Thyroid gland (tissue), 4 donors: ENCODE results near the gene CCDC197. TPM values are rescaled to one million over a fixed set of nuclear protein-coding genes. Genes with fewer than 3 reads are reported as not detected.

Experiments
- DNase-seq, 2 donors: peaks; one replicate each; pipeline ENCODE4 v3.0.0-alpha.2; 2019
- H3K27ac ChIP-seq, 3 donors: fragments of 200-600 bp; sonication (generic); 1 replicate in 2 of 3; 2 replicates in 1 of 3; pipeline ENCODE4 v1.5.1; 2016 to 2019; ENCODE audit warnings: mild to moderate bottlenecking in 1 of 3, moderate library complexity in 1 of 3
- H3K27me3 ChIP-seq: fragments of 200-600 bp; sonication (generic); one replicate; pipeline ENCODE4 v1.5.1; 2019
- H3K36me3 ChIP-seq, 2 donors: fragments of 200-600 bp; sonication (generic); one replicate each; pipeline ENCODE4 v1.5.1; 2016 to 2019
- H3K4me1 ChIP-seq, 2 donors: fragments of 200-600 bp; sonication (generic); one replicate each; pipeline ENCODE4 v1.5.1; 2017 to 2019
- H3K4me3 ChIP-seq, 3 donors: fragments of 200-600 bp; sonication (generic); replicated peaks in 1 of 3; 1 replicate in 2 of 3; 2 replicates in 1 of 3; pipeline ENCODE4 v1.5.1; 2016; ENCODE audit warnings: mild to moderate bottlenecking in 1 of 3
- H3K9me3 ChIP-seq: fragments of 200-600 bp; sonication (generic); one replicate; pipeline ENCODE4 v1.5.1; 2017
- POLR2A ChIP-seq, 2 donors: fragments of 450-650 bp; IDR thresholded peaks; one replicate each; pipeline ENCODE4 v1.6.1; 2017; ENCODE audit warnings: antibody characterized with exemption in 2 of 2, mild to moderate bottlenecking in 2 of 2, moderate library complexity in 1 of 2
- WGBS, 2 donors: methylation state at CpG; one replicate each; pipeline ENCODE4 v1.1.5; 2017; 5-methylcytosine and 5-hydroxymethylcytosine counted together
- intact Hi-C: fragments of 100-400 bp; cut with DNase I; formaldehyde crosslinking; loops from one replicate; pipeline ENCODE4 v1.15.1; 2023
- total RNA-seq, 4 donors: library from RNA; depleted of rRNA; stranded (reverse); fragments of >200 nt; gene quantifications; one replicate each; pipeline ENCODE4 v1.2.3, GENCODE V29; 2016
- TF ChIP-seq, protein P1 (sequence below), 6 experiments: fragments of 200-600 bp in 3 of 6; fragments of 450-650 bp in 3 of 6; sonication (generic) in 3 of 6; IDR thresholded peaks; one replicate each; pipeline ENCODE4 v1.5.1; 2016 to 2019; ENCODE audit warnings: antibody characterized with exemption in 6 of 6, mild to moderate bottlenecking in 2 of 6, inconsistent platforms in 1 of 6, moderate library complexity in 1 of 6

CCDC197 gene
- total RNA-seq, 4 donors from 2014 or later, result not detected

DNA sequence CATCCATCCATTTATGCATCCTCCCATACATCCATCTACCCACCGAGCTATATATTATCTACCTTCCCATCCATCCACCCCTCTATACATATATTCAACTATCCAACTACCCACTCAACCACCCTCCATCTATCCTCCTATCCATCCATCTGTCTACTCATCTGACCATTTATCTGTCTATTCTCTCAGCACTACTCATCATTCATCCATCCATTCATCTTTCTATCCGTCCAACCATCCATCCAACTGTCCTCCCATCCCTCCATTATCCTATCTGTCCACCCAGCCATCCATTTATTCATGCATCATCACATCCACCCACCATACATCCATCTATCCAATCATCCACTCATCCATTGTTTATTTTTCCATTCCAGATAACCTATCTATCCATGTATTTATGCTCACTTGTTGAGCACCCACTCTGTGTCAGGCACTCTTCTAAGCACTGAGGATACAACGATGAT is 32.2 kb upstream of the CCDC197 start:
- Histone ChIP-seq H3K36me3 (no peaks in the 10 kb centered on the region), H3K27ac (no peak overlapping the region)
- WGBS, 2 donors, result 95 to 98% methylated on average over 3 of the region's 3 CpGs

DNA sequence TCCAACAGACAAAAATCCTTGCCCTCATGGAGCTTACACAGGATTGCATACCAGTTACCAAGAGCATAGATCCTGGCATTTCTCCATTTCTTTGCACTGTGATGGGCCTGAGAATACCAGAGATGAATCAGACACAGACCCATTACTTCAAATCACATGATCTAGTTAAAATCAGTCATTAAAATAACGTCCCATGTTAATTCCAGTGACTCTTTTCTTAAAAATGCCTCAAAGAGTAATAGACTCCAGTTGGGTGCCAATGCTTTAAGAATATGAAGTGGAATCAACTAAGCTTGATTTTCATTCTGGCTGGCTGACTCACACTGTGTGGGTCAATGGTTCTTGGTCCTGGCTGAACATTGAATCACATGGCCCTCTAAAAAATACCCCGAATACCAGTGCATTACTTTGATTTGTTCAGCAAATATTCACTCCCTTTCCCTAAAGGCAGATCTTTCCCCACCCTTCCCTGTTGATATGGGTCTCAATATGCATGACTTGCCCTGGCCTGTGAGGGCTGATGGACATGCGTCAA is 31.7 kb upstream of the CCDC197 start:
- no peak for TF ChIP-seq POLR2A (IDR thresholded peaks at IDR 0.05)
- TF ChIP-seq, protein P1, sequence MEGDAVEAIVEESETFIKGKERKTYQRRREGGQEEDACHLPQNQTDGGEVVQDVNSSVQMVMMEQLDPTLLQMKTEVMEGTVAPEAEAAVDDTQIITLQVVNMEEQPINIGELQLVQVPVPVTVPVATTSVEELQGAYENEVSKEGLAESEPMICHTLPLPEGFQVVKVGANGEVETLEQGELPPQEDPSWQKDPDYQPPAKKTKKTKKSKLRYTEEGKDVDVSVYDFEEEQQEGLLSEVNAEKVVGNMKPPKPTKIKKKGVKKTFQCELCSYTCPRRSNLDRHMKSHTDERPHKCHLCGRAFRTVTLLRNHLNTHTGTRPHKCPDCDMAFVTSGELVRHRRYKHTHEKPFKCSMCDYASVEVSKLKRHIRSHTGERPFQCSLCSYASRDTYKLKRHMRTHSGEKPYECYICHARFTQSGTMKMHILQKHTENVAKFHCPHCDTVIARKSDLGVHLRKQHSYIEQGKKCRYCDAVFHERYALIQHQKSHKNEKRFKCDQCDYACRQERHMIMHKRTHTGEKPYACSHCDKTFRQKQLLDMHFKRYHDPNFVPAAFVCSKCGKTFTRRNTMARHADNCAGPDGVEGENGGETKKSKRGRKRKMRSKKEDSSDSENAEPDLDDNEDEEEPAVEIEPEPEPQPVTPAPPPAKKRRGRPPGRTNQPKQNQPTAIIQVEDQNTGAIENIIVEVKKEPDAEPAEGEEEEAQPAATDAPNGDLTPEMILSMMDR (IDR thresholded peaks at IDR 0.05), result no peak
- H3K9me3 ChIP-seq, result no peaks in the 10 kb centered on the region
- WGBS, 2 donors, result 62 to 74% methylated on average over 3 of the region's 3 CpGs
- intact Hi-C loops, result no loop called here
- H3K27ac ChIP-seq, result peak overlapping the region in 1 of 3 donors; percentile 12
- no peaks in the 10 kb centered on the region for H3K27me3 ChIP-seq
- no peak overlapping the region for H3K4me3 ChIP-seq
- DNase-seq, result no peak
- H3K36me3 ChIP-seq, result no peaks in the 10 kb centered on the region
- peaks cover 0 to 4% of the 10 kb centered on the region in 2 donors for H3K4me1 ChIP-seq

More for the DNA sequence above, 32.2 kb upstream of the CCDC197 start:
- intact Hi-C loops, result no loop called here
- Histone ChIP-seq H3K4me1 (peaks cover 0 to 4% of the 10 kb centered on the region in 2 donors), H3K4me3 (no peak overlapping the region), H3K27me3 (no peaks in the 10 kb centered on the region), H3K9me3 (no peaks in the 10 kb centered on the region)
- TF ChIP-seq POLR2A (IDR thresholded peaks at IDR 0.05), result no peak
- TF ChIP-seq, protein P1 (IDR thresholded peaks at IDR 0.05), result no peak
- no peak for DNase-seq

DNA sequence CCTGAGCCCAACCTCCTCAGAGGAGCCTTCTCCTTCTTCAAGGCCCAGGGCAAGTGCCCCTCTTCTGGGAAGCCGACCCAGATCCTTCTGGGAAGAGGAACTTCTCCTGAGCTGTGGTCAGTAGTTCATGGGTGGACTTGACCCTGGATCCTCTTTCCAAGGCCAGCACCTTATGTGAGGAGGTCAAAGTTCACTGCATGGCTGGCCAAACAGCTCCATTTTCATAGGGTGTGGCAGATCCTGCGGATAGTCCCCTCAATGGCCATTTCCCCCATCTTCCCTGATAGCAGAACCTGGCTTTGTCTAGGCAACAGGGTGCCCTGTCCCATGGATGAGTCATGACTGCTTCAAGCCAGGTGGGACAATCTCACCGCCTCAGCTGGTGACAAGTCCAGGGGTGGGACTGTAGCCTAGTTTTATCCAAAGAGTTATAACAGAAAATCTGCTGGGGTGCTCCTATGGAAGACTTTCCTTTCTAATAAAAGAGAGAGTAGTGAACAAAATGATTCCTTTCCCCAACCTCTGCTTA is 31.1 kb upstream of the CCDC197 start:
- H3K4me1 ChIP-seq, result peaks cover 0 to 4% of the 10 kb centered on the region in 2 donors
- WGBS, 2 donors, result 91 to 100% methylated on average over 3 of the region's 3 CpGs

DNA sequence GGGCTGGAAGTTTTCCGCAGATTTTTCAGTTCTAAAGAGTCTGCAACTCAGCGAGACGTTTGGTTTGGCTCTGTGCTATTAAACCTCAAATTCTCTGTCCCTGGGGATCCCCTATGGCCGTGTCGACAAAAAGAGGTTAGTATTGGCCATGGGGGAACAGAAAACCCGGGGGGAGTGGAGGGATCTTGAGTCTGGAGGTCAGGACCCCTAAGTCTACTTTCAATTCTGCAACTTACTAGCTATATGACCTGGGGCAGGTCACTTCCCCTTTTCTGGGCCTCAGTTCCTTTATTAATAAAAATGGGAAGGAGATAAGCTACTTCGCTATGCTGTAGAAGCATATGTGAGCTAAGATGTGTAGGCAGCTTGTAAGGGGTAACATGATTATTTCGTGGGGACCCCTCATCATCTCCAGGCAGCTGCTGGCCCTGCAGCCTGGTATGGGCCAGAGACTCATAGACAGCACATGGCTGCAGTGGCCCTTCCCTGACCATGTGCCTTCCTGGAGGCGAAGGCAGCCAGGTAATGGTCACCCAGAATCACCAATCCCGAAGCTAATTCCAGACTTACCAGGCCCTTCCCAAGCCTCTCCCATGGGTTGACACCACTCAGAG is 29.4 kb upstream of the CCDC197 start:
- WGBS, 2 donors, result 71 to 80% methylated on average over 10 of the region's 10 CpGs
- H3K4me1 ChIP-seq, result peaks cover 0 to 4% of the 10 kb centered on the region in 2 donors
- TF ChIP-seq POLR2A (IDR thresholded peaks at IDR 0.05), result no peak
- TF ChIP-seq, protein P1 (IDR thresholded peaks at IDR 0.05), result no peak
- H3K36me3 ChIP-seq, result no peaks in the 10 kb centered on the region
- no peak overlapping the region for H3K4me3 ChIP-seq
- no peaks in the 10 kb centered on the region for H3K9me3 ChIP-seq
- no peak for DNase-seq
- no peak overlapping the region for H3K27ac ChIP-seq
- intact Hi-C loops, result no loop called here
- H3K27me3 ChIP-seq, result no peaks in the 10 kb centered on the region

More for the DNA sequence above, 31.1 kb upstream of the CCDC197 start:
- no peak for DNase-seq
- H3K4me3 ChIP-seq, result no peak overlapping the region
- no peaks in the 10 kb centered on the region for H3K36me3 ChIP-seq
- TF ChIP-seq, protein P1 (IDR thresholded peaks at IDR 0.05), result no peak
- TF ChIP-seq POLR2A (IDR thresholded peaks at IDR 0.05), result no peak
- no peaks in the 10 kb centered on the region for H3K27me3 ChIP-seq
- peak overlapping the region in 1 of 3 donors; percentile 12 for H3K27ac ChIP-seq
- intact Hi-C loops, result no loop called here
- H3K9me3 ChIP-seq, result no peaks in the 10 kb centered on the region
